NCI-H774 (cell line): ENCODE data around the gene SLF2.

Source experiments
- DNase-seq: peaks from one replicate; lab custom pipeline; 2025; lab: John Stamatoyannopoulos, UW

Gene SLF2

DNA sequence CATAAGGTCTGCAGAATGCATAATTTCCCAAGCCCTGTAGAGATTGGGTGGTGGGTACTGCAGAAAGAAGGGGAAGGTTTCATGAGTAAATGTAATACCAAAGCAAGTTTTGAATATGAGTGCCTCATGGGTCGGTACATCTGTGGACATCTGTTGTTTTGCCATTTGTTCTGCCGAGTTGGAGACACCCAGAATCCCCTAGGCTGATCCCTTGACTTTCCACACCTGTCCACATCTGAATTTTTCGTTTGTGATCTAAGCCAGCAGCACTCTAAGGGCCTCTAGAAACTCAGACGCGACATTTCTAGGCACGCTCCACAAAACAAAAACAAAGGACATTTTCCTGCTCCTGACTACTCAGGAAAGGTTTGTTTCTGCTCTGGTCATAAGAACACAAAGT is 11.7 kb upstream of the SLF2 start:
- no peak for DNase-seq

DNA sequence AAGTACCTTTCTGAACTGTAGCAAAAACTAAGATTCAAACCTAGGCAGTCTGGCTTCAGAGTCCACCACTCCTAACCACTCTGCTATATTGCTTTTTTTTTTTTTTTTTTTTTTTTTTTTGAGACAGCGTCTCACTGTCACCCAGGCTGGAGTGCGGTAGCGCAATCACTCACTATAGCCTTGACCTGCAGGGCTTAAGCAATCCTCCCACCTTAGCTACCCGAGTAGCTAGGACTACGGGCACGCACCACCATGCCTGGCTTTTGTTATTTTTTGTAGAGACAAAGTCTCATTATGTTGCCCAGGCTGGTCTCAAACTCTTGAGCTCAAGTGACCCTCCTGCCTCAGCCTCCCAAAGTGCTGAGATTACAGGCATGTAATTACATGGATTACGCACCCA is 10.1 kb upstream of the SLF2 start:
- DNase-seq: no peak

DNA sequence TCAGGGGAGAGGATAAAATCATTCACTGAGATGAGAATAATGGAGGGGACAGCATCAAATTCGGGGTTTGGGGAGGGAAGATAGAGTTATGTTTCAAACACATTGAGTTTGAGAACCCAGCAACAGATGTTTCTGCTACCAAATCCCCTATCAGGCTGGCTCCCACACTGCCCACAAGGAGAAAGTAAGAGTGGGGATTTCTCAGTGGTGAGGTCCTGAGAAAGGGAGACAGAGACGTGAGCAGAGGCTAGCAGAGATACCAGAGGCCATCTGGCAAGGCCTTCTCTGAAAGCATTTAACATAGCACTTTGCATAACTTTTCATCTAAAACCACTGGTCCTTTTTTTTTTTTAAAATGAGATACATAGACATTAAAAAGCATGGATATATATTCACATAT is 7.8 kb upstream of the SLF2 start:
- no peak for DNase-seq

DNA sequence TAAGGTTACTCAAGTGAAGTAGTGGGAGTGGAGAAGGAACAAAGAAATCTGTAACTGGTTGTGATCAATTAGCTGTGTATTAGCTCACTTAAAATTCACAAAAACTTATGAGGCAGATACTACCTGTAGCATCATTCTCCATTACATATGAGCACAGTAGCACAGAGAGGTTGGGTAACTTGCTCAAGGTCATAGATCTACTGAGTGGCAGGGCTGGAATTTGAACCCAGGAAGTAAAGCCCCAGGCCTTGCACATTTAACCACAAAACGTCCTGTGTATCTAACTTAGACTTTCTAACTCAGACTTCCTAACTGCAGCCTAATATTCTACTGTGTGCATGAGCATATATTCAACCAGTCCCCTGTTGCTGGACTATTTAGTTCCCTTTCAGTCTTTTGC is 5.6 kb upstream of the SLF2 start:
- no peak for DNase-seq

DNA sequence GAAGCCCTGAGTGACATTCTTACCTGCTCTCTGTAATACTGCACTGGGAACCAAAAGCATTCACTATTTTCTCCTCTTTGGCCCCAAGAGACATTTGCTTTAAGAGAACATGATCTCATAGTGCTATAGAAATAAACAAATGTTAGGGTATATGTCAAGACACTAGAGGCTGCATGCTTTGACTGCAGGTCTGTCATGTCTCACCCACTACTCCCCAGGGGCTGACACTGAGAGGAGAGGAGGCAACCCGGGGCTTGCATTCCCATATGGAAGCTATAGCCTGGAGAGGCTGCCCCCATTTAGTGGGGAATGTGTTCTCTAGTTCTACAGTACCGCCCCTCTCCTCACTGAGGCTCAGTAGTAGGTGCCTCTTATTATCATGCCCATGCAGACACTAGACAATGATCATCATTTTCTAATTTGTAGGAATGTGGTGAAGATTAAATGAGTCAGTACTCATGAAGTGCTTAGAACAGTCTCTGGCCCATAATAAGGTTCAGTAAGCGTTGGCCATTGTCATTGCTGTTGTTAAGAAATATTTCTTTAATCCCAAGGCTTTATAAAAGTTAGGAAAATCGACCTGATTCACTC is 4.9 kb upstream of the SLF2 start:
- DNase-seq: no peak

DNA sequence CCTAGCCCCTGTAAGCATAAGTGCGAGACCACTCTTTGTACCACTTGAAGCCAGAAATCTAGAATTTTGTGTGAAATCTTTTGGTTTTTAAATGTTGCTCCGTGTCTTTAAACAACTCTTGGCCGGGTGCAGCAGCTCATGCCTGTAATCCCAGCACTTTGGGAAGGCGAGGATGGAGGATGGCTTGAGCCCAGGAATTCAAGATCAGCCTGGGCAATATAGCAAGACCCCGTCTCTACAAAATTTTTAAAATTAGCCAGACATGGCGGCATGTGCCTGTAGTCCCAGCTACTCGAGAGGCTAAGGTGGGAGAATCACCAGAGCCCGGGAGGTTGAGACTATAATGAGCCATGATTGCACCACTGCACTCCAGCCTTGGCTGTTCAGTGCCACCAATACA is 4.4 kb upstream of the SLF2 start:
- no peak for DNase-seq

DNA sequence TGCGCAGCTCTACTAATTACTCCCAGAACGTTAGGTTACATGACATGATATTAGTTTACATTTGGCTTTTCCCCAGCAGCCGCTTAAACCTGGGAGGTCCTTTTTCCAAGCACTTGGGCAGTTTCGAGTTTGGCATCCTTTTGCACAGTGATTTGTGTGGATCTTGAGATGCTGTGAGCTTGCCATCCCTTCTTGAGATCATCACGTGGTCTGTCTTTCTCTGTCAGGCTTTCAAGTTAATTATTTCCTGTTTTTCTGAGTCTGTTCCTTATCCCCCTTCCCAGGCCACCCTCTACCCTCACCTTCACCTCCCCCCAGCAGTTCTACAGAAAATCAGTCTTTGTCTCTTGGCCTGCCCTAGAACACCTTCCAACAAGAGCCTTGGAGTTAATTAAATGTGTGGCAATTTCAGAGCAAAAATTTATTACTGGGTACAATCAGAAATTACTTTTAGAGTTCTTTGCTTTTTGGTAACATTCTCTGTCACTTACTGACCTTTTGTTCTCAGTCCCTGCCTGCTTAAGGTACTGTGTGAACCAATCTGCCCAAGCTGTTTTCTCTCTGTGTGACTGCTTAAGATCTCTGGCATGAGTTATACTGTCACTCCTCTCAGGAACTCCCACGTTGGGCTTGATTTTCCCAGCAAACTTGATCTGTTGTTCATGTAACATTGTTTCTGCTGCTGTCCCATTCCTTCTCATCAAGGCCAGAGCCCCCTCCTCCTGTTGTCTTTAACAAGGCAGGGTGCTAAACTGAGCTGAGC is 3.1 kb upstream of the SLF2 start:
- no peak for DNase-seq

DNA sequence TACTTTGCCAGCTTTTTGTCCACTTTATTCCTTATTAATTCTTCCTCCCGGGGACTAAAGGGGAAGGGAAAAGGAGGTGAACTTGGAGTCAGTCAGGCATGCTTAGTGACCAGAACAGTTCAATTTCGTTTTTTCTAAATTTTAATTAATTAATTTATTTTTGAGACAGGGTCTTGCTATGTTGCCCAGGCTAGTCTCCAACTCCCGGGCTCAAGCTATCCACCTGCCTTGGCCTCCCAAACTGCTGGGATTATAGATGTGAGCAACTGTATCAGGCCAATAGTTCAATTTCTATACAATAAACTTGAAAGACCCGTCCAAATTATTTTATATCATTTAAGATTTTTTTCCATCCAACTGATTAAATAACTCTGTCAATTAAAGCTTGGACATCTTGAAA is 1.3 kb upstream of the SLF2 start:
- DNase-seq: no peak

DNA sequence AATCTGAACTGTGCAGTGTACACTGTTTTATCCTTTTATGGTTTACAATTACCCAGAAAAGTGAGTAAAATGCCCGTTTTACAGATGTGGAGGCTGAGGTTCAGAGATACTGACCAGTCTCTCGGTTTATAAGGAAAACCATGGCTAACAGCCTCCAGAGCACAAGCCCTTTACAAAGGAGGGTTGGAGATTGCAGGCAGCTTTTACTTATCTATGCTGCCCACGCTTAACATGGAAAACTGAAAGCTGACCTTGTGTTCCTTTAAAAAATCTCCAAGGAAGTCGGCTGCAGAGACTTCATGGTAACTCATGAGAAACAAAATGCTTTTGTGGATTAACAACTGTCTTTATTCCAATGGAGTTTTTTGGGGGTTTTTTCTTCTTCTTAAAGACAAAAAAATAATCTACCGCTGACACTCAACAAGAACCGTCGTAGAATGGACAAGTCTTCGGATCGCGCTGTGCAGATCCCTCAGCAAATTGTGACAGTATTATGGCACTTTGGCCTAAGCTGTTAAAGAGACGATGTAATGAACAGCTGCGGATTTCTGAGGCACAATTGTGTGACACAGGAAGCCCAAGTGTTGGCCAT is 654 bp upstream of the SLF2 start:
- DNase-seq: no peak

DNA sequence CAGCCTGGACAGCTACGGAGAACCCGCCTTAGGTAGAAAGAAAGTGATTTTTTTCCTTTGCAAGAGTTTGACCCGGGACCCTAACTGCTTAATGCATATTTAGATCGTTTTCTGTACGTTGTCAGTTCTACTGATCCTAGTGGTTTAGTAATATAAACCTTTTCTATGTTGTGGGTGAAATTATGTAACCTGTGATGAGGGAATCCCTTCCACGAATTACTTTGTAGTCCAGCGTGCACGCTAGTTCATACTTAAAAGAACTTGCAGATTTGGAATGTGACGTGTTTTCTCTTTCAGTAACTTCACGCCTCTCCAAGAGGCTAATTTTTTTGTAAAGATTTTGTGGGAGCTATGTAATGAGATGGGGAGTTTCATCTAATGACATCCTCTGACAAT is 705 bp downstream of the SLF2 start:
- DNase-seq: no peak

DNA sequence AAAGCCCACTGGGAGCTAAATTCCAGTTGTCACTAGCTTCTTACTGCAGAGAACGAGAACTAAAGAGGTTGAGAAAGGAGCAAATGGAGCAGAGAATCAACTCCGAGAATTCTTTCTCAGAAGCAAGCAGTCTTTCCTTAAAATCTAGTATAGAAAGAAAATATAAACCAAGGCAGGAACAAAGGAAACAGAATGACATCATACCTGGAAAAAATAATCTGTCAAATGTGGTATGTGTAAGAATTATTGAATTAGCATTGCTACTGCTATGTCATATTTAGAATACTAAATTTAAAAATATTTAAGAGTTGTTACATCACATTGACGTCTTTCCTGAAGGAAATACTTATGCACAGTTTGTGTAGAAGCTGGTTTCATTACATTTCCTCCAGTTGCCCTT is 4.3 kb downstream of the SLF2 start:
- no peak for DNase-seq

DNA sequence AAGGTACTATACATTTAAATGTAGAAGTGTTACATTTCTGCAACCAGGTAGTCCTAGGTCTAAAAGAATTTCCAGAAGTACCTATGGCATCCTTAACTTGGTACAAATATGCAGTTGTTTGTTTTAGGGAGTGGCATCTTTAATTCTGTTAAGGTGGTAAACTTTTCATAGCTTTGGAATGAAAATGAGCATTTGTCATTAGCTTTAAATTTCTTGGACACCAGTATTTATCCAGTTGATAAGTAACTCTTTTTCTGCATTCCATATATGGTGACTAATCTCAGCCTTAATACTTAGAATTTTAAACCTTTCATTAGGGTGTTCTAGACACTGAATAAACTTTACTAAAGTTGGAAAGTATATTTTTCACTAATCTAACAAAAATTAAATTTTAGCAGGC is 10.8 kb downstream of the SLF2 start:
- DNase-seq: no peak

DNA sequence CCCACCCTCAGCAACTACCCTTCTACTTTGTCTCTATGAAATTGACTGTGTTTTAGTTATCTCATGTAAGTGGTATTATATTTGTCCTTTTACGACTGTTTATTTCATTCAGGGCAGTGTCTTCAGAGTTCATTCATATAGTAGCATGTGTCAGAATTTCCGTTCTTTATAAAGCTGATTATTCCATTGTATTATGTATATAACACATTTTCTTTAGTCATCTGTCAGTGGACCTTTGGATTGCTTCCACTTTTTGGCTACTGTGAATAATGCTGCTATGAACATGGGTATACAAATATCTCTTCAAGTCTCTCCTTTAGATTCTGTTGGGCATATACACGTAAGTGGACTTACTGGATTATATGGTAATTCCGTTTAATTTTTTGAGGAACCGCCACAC is 14.5 kb downstream of the SLF2 start:
- no peak for DNase-seq

DNA sequence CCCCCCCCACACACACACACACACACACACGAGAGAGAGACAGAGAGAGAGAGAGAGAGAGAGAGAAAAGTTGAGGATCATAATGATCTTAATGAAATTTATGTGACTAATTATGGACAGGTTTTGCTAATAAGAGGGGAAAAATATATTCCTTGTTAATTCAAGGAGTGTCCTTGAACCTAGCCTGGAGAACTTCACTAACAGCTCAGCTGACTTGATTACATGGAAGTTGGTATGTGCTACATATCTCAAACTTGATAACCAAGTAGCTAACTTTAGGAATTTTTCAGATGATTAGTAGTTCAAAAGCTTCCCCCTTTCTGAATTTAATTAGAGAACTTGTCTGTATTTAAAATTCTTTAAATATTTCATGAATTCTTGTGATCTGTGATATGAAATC is 15.3 kb downstream of the SLF2 start:
- DNase-seq: no peak

DNA sequence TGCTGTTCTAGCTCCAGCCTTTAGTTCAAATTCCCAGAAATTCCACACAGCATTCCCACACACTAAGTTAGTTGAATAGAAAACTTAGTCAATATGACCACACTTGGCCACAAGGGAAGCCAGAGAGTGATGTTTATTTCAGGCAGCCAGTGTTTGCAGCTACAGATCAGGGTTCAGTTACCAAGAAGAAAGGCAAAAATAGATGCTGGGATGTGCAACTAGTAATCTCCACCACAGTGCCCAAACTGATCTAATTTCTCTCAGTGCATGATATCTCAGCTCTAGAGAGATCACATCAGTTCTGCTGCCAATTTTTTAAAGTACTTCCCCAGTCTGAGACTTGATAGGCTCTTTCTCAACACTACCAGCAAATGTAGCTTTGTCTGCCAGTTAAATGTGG is 17.6 kb downstream of the SLF2 start:
- DNase-seq: no peak

DNA sequence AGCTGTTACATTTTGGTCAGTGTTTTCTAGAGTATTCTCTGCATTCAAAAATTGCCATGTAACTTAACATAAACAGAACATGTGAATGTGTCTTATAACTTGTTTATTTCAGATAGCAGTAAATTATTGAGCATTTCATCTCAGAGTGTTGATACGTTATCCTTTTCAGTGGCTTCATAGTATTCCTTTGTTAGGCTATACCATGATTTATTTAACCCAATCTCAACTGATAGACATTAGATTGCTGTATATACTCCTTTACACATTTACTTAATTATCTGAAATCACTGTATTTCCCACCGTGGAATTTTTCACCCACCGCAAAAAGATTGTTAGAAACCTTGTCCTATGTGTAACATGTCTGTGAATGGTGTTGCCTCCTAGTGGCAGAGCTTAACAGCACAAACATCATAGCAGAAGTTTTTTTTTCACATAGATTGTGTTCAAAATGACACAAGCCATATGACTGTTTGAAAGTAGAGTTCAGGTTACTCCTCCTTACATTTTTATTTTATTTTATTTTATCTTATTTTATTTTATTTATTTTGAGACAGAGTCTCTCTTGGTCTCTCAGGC is 21.4 kb downstream of the SLF2 start:
- DNase-seq: no peak

DNA sequence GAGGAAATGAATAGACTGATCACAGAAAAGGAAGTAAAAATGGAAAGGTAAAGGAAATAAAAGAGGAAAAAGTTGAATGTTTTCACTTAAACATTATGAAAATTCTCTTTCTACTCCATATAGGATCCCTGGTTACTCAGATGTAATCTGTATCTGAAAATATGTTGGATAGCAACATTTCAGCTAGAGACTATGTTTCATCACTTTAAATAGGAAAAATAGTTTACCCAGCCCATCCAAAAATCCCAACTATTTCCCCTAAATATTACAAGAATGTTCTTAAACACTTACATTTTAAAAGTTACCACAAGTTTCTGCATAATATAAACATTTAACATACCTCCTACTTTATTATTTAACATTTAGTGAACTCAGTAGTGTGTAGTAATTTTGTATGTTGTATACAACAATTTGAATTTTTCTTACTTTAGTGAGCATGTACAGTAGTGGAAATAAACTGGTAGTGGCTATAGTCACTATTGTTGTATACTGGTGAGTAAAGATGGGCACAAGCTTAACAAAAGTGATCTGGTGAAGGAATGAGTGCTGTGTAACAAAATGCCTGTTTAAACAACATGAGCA is 27.1 kb downstream of the SLF2 start:
- DNase-seq: no peak

DNA sequence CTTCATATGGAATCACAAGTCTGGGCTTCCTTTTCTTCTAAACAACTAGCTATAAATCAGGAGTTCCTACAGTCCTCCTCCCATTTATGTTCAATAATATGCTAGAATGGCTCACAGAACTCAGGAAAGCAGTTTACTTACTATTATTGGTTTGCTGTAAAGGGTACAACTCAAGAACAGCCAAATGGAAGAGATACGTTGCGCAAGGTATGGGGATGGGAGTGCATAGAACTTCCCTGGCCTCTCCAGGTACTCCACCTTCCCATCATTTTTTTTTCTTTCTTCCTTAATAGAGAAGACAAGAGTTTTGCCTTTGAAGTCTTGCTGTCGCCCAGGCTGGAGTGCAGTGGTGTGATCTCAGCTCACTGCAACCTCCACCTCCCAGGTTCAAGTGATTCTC is 29.5 kb downstream of the SLF2 start:
- no peak for DNase-seq

DNA sequence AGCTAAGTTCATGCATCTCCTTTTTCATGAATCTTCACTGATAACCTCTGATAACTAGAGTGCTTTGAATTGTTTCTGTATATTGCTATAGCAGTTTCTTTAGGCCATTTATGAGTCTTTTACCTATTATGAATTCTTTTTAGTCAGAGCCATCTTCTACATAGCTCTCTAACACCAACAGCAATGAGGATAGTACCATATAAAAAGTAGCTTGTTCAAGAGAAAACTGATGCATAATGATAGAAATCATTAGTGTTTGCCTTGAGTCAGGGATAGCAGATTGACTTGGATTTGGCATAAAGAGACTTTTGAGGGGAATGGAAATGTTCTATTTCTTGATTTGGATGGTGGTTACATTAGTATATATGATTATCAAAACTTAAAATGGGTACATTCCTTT is 30.7 kb downstream of the SLF2 start:
- no peak for DNase-seq

DNA sequence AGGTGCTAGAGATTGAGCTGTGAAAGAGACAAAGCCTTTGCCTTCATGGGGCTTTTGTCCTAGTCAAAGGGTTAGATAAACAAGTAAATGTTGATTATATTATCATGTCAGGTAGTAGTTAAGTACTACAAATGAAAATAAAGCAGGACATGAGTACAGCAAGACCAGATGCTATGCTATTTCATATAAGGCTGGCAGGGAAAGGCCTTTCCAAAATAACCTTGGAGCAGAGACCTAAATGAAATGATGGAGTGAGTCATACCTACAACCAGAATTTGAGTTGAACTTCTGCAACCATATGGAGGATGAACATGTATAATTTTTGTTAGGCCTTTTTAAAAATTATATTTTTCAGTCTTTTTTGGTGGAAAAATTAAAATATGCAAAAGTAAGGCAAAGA is 33.0 kb downstream of the SLF2 start:
- DNase-seq: no peak

DNA sequence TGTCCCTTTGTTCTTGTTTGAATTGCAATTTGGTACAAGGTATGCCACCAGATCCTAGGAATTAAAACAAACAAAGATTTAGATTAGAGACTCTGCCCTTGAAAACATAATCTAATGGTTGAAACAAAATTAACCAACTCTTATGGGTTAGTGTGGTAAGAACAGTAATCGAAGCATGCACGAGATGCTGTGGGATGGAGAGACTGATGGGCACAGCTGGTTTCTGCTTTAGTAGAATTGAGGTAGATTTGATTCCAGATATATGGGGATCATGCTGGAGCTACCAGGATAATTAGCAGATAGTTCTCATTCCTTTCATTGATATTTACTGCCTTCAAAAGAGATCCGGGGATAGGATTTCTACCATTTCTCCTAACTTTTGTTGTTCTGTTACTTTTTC is 36.2 kb downstream of the SLF2 start:
- DNase-seq: no peak

DNA sequence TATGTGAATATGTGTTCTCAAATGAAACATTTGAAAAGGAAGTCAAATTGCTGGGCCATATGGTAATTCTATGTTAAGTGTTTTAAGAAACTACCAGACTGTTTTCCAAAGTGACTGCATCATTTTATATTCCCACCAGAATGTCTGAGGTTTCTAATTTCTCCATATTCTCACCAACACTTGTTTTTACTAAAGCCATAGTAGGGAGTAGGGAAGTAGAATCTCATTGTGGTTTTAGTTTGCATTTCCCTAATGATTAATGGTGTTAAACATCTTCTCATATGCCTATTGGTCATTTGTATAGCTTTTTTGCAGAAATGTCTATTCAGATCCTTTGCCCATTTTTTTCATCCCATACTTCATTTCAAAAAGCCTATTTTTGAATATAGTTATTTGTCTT is 47.5 kb downstream of the SLF2 start:
- no peak for DNase-seq
